Thoracic aorta (tissue), 2 donors: ENCODE results near the gene PPP1R18. TPM values are rescaled to one million over a fixed set of nuclear protein-coding genes. Genes with fewer than 3 reads are reported as not detected.
"Not testable (repeated sequence)": the region's sequence is repeated elsewhere in the genome, so short reads cannot be mapped to it uniquely, and the experiment has no call there.

Source experiments
- ATAC-seq: fragments of 150-250 bp; one replicate; pipeline ENCODE4 v1.8.0; 2017; ENCODE audit warnings: low read depth; ENCODE audit not compliant: insufficient number of reproducible peaks, low FRiP score
- DNase-seq: peaks from one replicate; pipeline ENCODE4 v3.0.0-alpha.2; 2020; ENCODE audit warnings: low spot score
- H3K27ac ChIP-seq, 2 donors: fragments of 200-600 bp; sonication (generic); 1 replicate in 1 of 2; 2 replicates in 1 of 2; pipeline ENCODE4 v1.5.1; 2016; ENCODE audit warnings: mild to moderate bottlenecking in 2 of 2, moderate library complexity in 2 of 2
- H3K27me3 ChIP-seq: fragments of 200-600 bp; sonication (generic); replicated peaks from 2 replicates; pipeline ENCODE4 v1.6.0; 2016; ENCODE audit warnings: mild to moderate bottlenecking; ENCODE audit not compliant: insufficient read depth
- H3K36me3 ChIP-seq: fragments of 200-600 bp; sonication (generic); one replicate; pipeline ENCODE4 v1.5.1; 2016
- H3K4me1 ChIP-seq, 2 donors: fragments of 200-600 bp; sonication (generic); 1 replicate in 1 of 2; 2 replicates in 1 of 2; pipeline versions ENCODE4 v1.5.1 to v1.6.0; 2016; ENCODE audit warnings: low read depth in 2 of 2, mild to moderate bottlenecking in 1 of 2; ENCODE audit not compliant: control insufficient read depth in 1 of 2
- H3K4me3 ChIP-seq: fragments of 200-600 bp; sonication (generic); 2 replicates; pipeline ENCODE4 v1.5.1; 2016; ENCODE audit warnings: mild to moderate bottlenecking
- H3K9me3 ChIP-seq: fragments of 200-600 bp; sonication (generic); 2 replicates; pipeline ENCODE4 v1.5.1; 2016
- CTCF ChIP-seq: fragments of 200-600 bp; sonication (generic); IDR thresholded peaks from one replicate; pipeline ENCODE4 v1.5.1; 2019; ENCODE audit warnings: antibody characterized with exemption
- total RNA-seq, 2 donors: library from RNA; depleted of rRNA; stranded (reverse); fragments of >200 nt; gene quantifications; one replicate each; pipeline versions ENCODE4 v1.1.0 to v1.2.3, GENCODE V29; 2016

PPP1R18 gene
- total RNA-seq, 2 donors from 2014 or later = 65.7 to 88.2 TPM

- Histone ChIP-seq H3K36me3 (peaks cover 77% of the 10 kb centered on the region), H3K4me1 (peaks cover 12 to 50% of the 10 kb centered on the region in 2 donors), H3K9me3 (no peaks in the 10 kb centered on the region), H3K4me3 (no peak overlapping the region), H3K27ac (peak overlapping the region in 1 of 2 donors; percentile 32), H3K27me3 (no peaks in the 10 kb centered on the region)
- TF ChIP-seq CTCF = peak; percentile 10
- ATAC-seq (no peak), DNase-seq (no peak)
These were observed 41.6 kb upstream of the PPP1R18 start for GRCh38 chr6:30727920-30728553.

- ATAC-seq (no peak), DNase-seq (no peak)
- H3K27me3 ChIP-seq = no peaks in the 10 kb centered on the region
- TF ChIP-seq CTCF = no peak
- peak overlapping the region in 1 of 2 donors; percentile 36 for H3K27ac ChIP-seq
- peaks cover 12 to 61% of the 10 kb centered on the region in 2 donors for H3K4me1 ChIP-seq
- H3K4me3 ChIP-seq = no peak overlapping the region
- H3K36me3 ChIP-seq = peaks cover 68% of the 10 kb centered on the region
- H3K9me3 ChIP-seq = no peaks in the 10 kb centered on the region
These were observed 40.3 kb upstream of the PPP1R18 start for GRCh38 chr6:30726506-30727413.

GRCh38 chr6:30725713-30726505 is 39.5 kb upstream of the PPP1R18 start:
- no peak for DNase-seq
- peaks cover 12 to 60% of the 10 kb centered on the region in 2 donors for H3K4me1 ChIP-seq
- no peaks in the 10 kb centered on the region for H3K27me3 ChIP-seq
- TF ChIP-seq CTCF = no peak
- no peak overlapping the region for H3K4me3 ChIP-seq
- peak overlapping the region; percentile 26 to 40 for H3K27ac ChIP-seq
- no peaks in the 10 kb centered on the region for H3K9me3 ChIP-seq
- peaks cover 67% of the 10 kb centered on the region for H3K36me3 ChIP-seq
- no peak for ATAC-seq

GRCh38 chr6:30724906-30725667 is 38.6 kb upstream of the PPP1R18 start:
- Histone ChIP-seq H3K36me3 (peaks cover 58% of the 10 kb centered on the region), H3K9me3 (no peaks in the 10 kb centered on the region), H3K4me1 (peaks cover 12 to 56% of the 10 kb centered on the region in 2 donors), H3K27ac (peak overlapping the region in 1 of 2 donors; percentile 40), H3K4me3 (no peak overlapping the region), H3K27me3 (no peaks in the 10 kb centered on the region)
- TF ChIP-seq CTCF = no peak
- DNase-seq = no peak
- ATAC-seq = no peak

- ATAC-seq, H3K4me3 ChIP-seq, H3K27me3 ChIP-seq, DNase-seq, H3K9me3 ChIP-seq: not testable (repeated sequence)
- Histone ChIP-seq H3K4me1 (peaks cover 18 to 63% of the 10 kb centered on the region in 2 donors), H3K36me3 (peaks cover 48% of the 10 kb centered on the region), H3K27ac (peak overlapping the region in 1 of 2 donors; percentile 40)
These were observed 37.6 kb upstream of the PPP1R18 start for GRCh38 chr6:30723843-30724741.

GRCh38 chr6:30723159-30723842 is 36.9 kb upstream of the PPP1R18 start:
- Histone ChIP-seq H3K4me1 (peaks cover 18 to 68% of the 10 kb centered on the region in 2 donors), H3K36me3 (peaks cover 44% of the 10 kb centered on the region), H3K27ac (peak overlapping the region in 1 of 2 donors; percentile 65)
- not testable (repeated sequence) for H3K4me3 ChIP-seq, H3K9me3 ChIP-seq, DNase-seq, H3K27me3 ChIP-seq, ATAC-seq
